ENCODE results near the gene SLC6A12.

DNA sequence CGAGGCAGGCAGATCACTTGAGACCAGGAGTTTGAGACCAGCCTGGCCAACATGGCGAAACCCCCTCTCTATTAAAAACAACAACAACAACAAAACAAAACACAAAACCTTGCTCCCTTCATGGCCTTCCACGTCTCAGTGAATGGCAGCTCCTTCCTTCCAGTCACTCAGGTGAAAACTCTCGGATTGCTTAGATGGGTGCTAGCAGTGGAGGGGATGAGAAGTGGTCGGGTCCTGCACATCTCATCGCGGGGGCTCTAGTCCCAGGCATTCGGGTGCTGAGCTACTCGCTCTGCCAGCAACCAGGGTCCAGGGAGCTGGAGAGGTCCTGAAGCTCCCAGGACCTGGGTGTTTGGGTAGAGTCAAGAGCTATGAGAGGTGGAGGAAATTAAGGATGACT, 41.0 kb upstream of the SLC6A12 start:
- TF ChIP-seq, protein P1, sequence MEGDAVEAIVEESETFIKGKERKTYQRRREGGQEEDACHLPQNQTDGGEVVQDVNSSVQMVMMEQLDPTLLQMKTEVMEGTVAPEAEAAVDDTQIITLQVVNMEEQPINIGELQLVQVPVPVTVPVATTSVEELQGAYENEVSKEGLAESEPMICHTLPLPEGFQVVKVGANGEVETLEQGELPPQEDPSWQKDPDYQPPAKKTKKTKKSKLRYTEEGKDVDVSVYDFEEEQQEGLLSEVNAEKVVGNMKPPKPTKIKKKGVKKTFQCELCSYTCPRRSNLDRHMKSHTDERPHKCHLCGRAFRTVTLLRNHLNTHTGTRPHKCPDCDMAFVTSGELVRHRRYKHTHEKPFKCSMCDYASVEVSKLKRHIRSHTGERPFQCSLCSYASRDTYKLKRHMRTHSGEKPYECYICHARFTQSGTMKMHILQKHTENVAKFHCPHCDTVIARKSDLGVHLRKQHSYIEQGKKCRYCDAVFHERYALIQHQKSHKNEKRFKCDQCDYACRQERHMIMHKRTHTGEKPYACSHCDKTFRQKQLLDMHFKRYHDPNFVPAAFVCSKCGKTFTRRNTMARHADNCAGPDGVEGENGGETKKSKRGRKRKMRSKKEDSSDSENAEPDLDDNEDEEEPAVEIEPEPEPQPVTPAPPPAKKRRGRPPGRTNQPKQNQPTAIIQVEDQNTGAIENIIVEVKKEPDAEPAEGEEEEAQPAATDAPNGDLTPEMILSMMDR (IDR thresholded peaks at IDR 0.05): no peak
- TF ChIP-seq, protein P2, sequence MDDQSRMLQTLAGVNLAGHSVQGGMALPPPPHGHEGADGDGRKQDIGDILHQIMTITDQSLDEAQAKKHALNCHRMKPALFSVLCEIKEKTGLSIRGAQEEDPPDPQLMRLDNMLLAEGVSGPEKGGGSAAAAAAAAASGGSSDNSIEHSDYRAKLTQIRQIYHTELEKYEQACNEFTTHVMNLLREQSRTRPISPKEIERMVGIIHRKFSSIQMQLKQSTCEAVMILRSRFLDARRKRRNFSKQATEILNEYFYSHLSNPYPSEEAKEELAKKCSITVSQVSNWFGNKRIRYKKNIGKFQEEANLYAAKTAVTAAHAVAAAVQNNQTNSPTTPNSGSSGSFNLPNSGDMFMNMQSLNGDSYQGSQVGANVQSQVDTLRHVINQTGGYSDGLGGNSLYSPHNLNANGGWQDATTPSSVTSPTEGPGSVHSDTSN (IDR thresholded peaks at IDR 0.05): no peak
- TF ChIP-seq SIN3A (IDR thresholded peaks at IDR 0.05; ENCODE audit: borderline replicate concordance, low read depth, low read length) (no peak), POLR2AphosphoS5 (IDR thresholded peaks at IDR 0.05; ENCODE audit: low read depth, low read length) (no peak), SMC3 (IDR thresholded peaks at IDR 0.05; ENCODE audit: low read depth, low read length) (no peak), TCF12 (IDR thresholded peaks at IDR 0.05) (no peak), EP300 (IDR thresholded peaks at IDR 0.05; ENCODE audit: borderline replicate concordance in 1 of 2, low read depth in 1 of 2, low read length in 1 of 2) (no peak), EZH2phosphoT487 (IDR thresholded peaks at IDR 0.05; ENCODE audit: borderline replicate concordance, low read depth) (no peak), TEAD4 (IDR thresholded peaks at IDR 0.05; ENCODE audit: borderline replicate concordance, insufficient read depth) (no peak), TAF1 (IDR thresholded peaks at IDR 0.05; ENCODE audit: borderline replicate concordance, low read depth, low read length) (no peak)
- TF ChIP-seq, protein P3, sequence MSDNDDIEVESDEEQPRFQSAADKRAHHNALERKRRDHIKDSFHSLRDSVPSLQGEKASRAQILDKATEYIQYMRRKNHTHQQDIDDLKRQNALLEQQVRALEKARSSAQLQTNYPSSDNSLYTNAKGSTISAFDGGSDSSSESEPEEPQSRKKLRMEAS (IDR thresholded peaks at IDR 0.05; ENCODE audit: low read depth): no peak
- TF ChIP-seq, protein P4, sequence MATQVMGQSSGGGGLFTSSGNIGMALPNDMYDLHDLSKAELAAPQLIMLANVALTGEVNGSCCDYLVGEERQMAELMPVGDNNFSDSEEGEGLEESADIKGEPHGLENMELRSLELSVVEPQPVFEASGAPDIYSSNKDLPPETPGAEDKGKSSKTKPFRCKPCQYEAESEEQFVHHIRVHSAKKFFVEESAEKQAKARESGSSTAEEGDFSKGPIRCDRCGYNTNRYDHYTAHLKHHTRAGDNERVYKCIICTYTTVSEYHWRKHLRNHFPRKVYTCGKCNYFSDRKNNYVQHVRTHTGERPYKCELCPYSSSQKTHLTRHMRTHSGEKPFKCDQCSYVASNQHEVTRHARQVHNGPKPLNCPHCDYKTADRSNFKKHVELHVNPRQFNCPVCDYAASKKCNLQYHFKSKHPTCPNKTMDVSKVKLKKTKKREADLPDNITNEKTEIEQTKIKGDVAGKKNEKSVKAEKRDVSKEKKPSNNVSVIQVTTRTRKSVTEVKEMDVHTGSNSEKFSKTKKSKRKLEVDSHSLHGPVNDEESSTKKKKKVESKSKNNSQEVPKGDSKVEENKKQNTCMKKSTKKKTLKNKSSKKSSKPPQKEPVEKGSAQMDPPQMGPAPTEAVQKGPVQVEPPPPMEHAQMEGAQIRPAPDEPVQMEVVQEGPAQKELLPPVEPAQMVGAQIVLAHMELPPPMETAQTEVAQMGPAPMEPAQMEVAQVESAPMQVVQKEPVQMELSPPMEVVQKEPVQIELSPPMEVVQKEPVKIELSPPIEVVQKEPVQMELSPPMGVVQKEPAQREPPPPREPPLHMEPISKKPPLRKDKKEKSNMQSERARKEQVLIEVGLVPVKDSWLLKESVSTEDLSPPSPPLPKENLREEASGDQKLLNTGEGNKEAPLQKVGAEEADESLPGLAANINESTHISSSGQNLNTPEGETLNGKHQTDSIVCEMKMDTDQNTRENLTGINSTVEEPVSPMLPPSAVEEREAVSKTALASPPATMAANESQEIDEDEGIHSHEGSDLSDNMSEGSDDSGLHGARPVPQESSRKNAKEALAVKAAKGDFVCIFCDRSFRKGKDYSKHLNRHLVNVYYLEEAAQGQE (IDR thresholded peaks at IDR 0.05; ENCODE audit: low read depth, low read length): no peak
- TF ChIP-seq, protein P5, sequence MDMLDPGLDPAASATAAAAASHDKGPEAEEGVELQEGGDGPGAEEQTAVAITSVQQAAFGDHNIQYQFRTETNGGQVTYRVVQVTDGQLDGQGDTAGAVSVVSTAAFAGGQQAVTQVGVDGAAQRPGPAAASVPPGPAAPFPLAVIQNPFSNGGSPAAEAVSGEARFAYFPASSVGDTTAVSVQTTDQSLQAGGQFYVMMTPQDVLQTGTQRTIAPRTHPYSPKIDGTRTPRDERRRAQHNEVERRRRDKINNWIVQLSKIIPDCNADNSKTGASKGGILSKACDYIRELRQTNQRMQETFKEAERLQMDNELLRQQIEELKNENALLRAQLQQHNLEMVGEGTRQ (IDR thresholded peaks at IDR 0.05; ENCODE audit: borderline replicate concordance, low read depth, low read length): no peak
